Breast epithelium (tissue), 4 donors: ENCODE data around the gene FIBCD1. TPM values are rescaled to one million over a fixed set of nuclear protein-coding genes. Genes with fewer than 3 reads are reported as not detected.

Experiments
- DNase-seq, 2 donors: peaks; one replicate each; pipeline ENCODE4 v3.0.0-alpha.2; 2019; ENCODE audit warnings: low spot score in 2 of 2
- H3K27ac ChIP-seq, 2 donors: fragments of 200-600 bp; sonication (generic) in 1 of 2; one replicate each; pipeline ENCODE4 v1.5.1; 2016 to 2019; ENCODE audit warnings: mild to moderate bottlenecking in 1 of 2
- H3K27me3 ChIP-seq, 2 donors: fragments of 200-600 bp; sonication (generic) in 1 of 2; one replicate each; pipeline versions ENCODE4 v1.5.1 to v1.6.0; 2017 to 2019; ENCODE audit warnings: control low read depth in 1 of 2, mild to moderate bottlenecking in 1 of 2
- H3K36me3 ChIP-seq: fragments of 200-600 bp; one replicate; pipeline ENCODE4 v1.5.1; 2019
- H3K4me1 ChIP-seq, 2 donors: fragments of 200-600 bp; sonication (generic); one replicate each; pipeline ENCODE4 v1.5.1; 2016 to 2019; ENCODE audit warnings: control low read depth in 1 of 2
- H3K4me3 ChIP-seq, 3 donors: fragments of 200-600 bp; sonication (generic); 1 replicate in 2 of 3; 2 replicates in 1 of 3; pipeline ENCODE4 v1.5.1; 2016 to 2019; ENCODE audit warnings: mild to moderate bottlenecking in 3 of 3, moderate library complexity in 2 of 3
- H3K9me3 ChIP-seq, 2 donors: fragments of 200-600 bp; sonication (generic) in 1 of 2; one replicate each; pipeline ENCODE4 v1.5.1; 2016 to 2019; ENCODE audit warnings: control low read depth in 1 of 2
- POLR2A ChIP-seq: fragments of 450-650 bp; IDR thresholded peaks from one replicate; pipeline ENCODE4 v1.6.1; 2016; ENCODE audit warnings: antibody characterized with exemption, mild to moderate bottlenecking, moderate library complexity
- POLR2AphosphoS5 ChIP-seq, 3 donors: sonication (generic); formaldehyde crosslinking; IDR thresholded peaks; one replicate each; pipeline ENCODE4 v1.6.1; 2017; ENCODE audit warnings: antibody characterized with exemption in 3 of 3
- intact Hi-C: fragments of 100-400 bp; cut with DNase I; formaldehyde crosslinking; loops from one replicate; pipeline ENCODE4 v1.15.1; 2023; ENCODE audit warnings: low total_unique reads
- total RNA-seq, 3 donors: library from RNA; depleted of rRNA; stranded (reverse); fragments of >200 nt; gene quantifications; one replicate each; pipeline ENCODE4 v1.1.0, GENCODE V29; 2016
- TF ChIP-seq, protein P1 (sequence below), 3 donors: fragments of 450-650 bp; IDR thresholded peaks; one replicate each; pipeline ENCODE4 v1.5.1; 2016 to 2017; ENCODE audit warnings: antibody characterized with exemption in 3 of 3, mild to moderate bottlenecking in 3 of 3, moderate library complexity in 3 of 3

FIBCD1 gene
- total RNA-seq, 3 donors from 2014 or later, result 0.16 to 0.44 TPM; not detected in 1

DNA sequence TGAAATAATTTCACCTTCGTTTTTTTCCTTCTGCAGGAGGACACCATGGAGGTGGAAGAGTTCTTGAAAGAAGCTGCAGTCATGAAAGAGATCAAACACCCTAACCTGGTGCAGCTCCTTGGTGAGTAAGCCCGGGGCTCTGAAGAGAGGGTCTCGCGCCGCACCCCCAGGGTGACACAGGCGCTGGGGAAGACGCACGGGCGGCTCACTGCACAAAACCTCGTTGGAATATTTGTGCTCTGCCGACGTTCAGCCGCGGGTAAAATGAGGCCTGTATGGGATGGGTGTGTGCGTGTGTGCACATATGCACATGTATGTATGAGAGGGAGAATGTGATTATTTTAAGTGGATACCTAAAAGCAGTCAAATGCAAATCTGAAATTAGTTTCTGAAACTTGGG lies 67.0 kb downstream of the FIBCD1 start:
- Histone ChIP-seq H3K36me3 (peaks cover 4% of the 10 kb centered on the region), H3K9me3 (no peaks in the 10 kb centered on the region), H3K27ac (no peak overlapping the region), H3K4me1 (no peaks in the 10 kb centered on the region), H3K4me3 (no peak overlapping the region), H3K27me3 (no peaks in the 10 kb centered on the region)
- DNase-seq, result no peak
- TF ChIP-seq, protein P1, sequence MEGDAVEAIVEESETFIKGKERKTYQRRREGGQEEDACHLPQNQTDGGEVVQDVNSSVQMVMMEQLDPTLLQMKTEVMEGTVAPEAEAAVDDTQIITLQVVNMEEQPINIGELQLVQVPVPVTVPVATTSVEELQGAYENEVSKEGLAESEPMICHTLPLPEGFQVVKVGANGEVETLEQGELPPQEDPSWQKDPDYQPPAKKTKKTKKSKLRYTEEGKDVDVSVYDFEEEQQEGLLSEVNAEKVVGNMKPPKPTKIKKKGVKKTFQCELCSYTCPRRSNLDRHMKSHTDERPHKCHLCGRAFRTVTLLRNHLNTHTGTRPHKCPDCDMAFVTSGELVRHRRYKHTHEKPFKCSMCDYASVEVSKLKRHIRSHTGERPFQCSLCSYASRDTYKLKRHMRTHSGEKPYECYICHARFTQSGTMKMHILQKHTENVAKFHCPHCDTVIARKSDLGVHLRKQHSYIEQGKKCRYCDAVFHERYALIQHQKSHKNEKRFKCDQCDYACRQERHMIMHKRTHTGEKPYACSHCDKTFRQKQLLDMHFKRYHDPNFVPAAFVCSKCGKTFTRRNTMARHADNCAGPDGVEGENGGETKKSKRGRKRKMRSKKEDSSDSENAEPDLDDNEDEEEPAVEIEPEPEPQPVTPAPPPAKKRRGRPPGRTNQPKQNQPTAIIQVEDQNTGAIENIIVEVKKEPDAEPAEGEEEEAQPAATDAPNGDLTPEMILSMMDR (IDR thresholded peaks at IDR 0.05), result no peak
- intact Hi-C loops, result no loop called here

DNA sequence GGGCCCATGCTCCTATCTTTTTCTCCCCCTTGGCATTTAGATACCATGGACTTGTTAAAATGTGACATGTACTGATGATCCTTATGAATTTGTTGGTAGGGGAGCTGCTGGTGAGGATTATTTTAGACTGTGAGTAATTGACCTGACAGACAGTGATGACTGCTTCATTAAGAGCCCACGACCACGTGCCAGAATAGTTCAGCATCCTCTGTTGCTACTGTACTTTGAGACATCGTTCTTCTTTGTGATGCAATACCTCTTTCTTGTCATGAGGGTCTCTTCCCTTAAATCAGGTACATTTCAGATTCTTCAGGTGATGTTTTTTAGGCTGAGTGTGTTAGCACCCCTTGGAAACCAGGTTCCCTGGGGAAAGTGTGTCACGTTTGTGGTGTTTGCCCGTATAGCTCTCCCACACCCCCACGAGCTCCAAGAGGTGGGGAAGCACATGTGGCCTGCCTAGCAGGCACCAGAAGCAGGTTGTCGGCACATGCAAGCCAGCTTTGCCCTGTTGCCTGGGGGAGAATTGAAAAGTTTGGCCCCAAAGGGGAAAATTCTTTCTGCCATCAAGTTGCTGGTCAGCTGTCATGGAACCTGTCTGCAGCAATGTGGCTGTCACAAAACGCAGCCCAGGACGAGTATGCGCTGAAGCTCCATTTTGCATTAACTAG lies 67.5 kb downstream of the FIBCD1 start:
- H3K4me1 ChIP-seq, result no peaks in the 10 kb centered on the region
- no peak for TF ChIP-seq POLR2A
- TF ChIP-seq, protein P1 (IDR thresholded peaks at IDR 0.05), result no peak
- TF ChIP-seq POLR2AphosphoS5 (IDR thresholded peaks at IDR 0.05), result no peak
- H3K36me3 ChIP-seq, result peaks cover 4% of the 10 kb centered on the region
- no peak for DNase-seq
- intact Hi-C loops, result no loop called here
- H3K27ac ChIP-seq, result no peak overlapping the region
- no peaks in the 10 kb centered on the region for H3K9me3 ChIP-seq
- H3K27me3 ChIP-seq, result no peaks in the 10 kb centered on the region
- H3K4me3 ChIP-seq, result no peak overlapping the region

DNA sequence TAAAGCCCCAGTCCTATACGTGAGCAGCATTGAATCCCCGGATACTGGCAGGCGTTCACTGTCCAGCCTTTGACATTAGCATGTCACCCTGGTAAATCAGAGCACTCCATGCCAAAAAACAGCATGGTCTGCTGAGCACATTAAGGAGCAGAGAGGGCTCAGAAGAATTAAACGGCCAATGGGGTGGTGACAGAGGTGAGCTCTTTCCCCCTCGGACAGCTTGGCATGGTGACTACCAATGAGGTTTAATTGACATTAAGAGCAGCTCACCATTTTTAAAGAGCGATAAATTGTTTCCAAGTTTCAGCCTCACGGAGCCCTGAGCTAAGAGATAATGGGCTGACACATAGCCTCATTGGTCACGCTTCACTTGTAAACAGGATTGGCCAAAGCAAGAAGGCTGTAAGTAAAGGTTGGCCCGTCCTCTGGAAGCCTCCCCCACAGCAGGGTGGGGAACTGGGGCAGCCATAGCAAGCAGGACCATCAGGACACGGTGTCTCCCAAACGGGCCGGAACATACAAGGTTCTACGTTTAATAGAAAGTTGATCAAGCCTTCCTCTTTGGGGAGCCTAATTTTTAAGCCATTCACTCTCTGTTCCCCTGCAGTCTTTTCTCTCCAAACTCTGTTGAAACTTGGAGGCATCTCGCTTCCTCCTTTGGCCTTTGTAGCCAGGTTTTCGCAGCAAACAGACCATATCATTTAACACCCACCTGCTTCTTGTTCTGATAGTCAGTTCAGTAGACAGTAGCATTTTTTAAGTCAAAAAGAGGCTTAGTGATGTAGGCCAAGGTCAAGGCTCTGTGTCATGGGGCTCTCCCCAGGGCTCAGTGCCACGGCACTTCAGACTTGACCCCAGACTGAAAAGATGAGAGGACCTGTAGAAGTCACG lies 68.3 kb downstream of the FIBCD1 start:
- TF ChIP-seq POLR2AphosphoS5 (IDR thresholded peaks at IDR 0.05), result no peak
- TF ChIP-seq, protein P1 (IDR thresholded peaks at IDR 0.05), result no peak
- TF ChIP-seq POLR2A, result no peak
- H3K27ac ChIP-seq, result no peak overlapping the region
- H3K36me3 ChIP-seq, result peaks cover 4% of the 10 kb centered on the region
- no peaks in the 10 kb centered on the region for H3K27me3 ChIP-seq
- H3K9me3 ChIP-seq, result no peaks in the 10 kb centered on the region
- no peaks in the 10 kb centered on the region for H3K4me1 ChIP-seq
- DNase-seq, result no peak
- H3K4me3 ChIP-seq, result no peak overlapping the region
- intact Hi-C loops, result no loop called here

DNA sequence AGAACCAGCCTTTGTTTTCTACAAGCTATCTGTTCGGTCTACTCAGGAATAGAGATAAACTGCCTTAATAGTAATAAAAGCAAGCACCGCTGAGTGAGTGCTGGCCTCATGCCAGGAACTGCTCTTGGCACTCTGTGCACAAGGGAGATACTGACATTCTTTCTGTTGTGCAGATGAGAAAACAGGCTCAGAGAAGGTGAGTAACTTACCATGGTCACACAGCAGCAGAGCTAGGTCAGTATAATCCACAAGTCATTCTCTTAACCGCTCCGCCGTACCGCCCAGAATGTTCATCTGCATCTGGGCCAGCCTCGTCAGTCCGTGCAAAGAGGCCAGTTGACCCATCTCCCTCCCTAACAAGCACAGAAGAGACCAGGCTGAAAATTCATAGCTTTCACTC lies 69.8 kb downstream of the FIBCD1 start:
- no peaks in the 10 kb centered on the region for H3K27me3 ChIP-seq

More for the DNA sequence above, 69.8 kb downstream of the FIBCD1 start:
- peaks cover 4% of the 10 kb centered on the region for H3K36me3 ChIP-seq
- no peak overlapping the region for H3K27ac ChIP-seq
- no peaks in the 10 kb centered on the region for H3K9me3 ChIP-seq
- no peak for DNase-seq
- no peak overlapping the region for H3K4me3 ChIP-seq
- TF ChIP-seq POLR2A, result no peak
- no peak for TF ChIP-seq POLR2AphosphoS5 (IDR thresholded peaks at IDR 0.05)
- TF ChIP-seq, protein P1 (IDR thresholded peaks at IDR 0.05), result no peak
- H3K4me1 ChIP-seq, result no peaks in the 10 kb centered on the region
- intact Hi-C loops, result loop anchor here (10.0 kb wide), 1 partner anchor 164 kb away; no protein-coding TSS in a partner anchor
